PFSK-1 (cell line): ENCODE data around the gene ANHX.

ENCODE experiments used
- FOXP2 ChIP-seq: optimal IDR thresholded peaks from 2 replicates; pipeline ENCODE3; 2011; ENCODE audit warnings: borderline replicate concordance, control low read depth, inconsistent platforms; ENCODE audit not compliant: insufficient read depth; ENCODE audit errors: extremely low read length, extremely low read depth
- POLR2AphosphoS5 ChIP-seq: IDR thresholded peaks from 2 replicates; pipeline ENCODE4 v1.6.1; 2012; ENCODE audit warnings: low read depth, mild to moderate bottlenecking, control low read depth, low read length, moderate library complexity
- SIN3A ChIP-seq: IDR thresholded peaks from 2 replicates; pipeline ENCODE4 v1.6.1; 2012; ENCODE audit warnings: mild to moderate bottlenecking, low read length, moderate library complexity, borderline replicate concordance; ENCODE audit not compliant: insufficient read depth
- TAF1 ChIP-seq: IDR thresholded peaks from 2 replicates; pipeline ENCODE4 v1.6.1; 2012; ENCODE audit warnings: low read length, control low read depth, borderline replicate concordance; ENCODE audit not compliant: insufficient read depth
- TF ChIP-seq, protein P1 (sequence below), 2 experiments: IDR thresholded peaks; 2 replicates each; pipeline versions ENCODE4 v1.6.1 to v1.8.0; 2011 to 2012; ENCODE audit warnings: low read depth in 2 of 2, low read length in 2 of 2, control low read depth in 1 of 2, inconsistent platforms in 1 of 2, mild to moderate bottlenecking in 1 of 2, moderate library complexity in 1 of 2; ENCODE audit not compliant: insufficient read depth in 1 of 2

Gene ANHX

DNA sequence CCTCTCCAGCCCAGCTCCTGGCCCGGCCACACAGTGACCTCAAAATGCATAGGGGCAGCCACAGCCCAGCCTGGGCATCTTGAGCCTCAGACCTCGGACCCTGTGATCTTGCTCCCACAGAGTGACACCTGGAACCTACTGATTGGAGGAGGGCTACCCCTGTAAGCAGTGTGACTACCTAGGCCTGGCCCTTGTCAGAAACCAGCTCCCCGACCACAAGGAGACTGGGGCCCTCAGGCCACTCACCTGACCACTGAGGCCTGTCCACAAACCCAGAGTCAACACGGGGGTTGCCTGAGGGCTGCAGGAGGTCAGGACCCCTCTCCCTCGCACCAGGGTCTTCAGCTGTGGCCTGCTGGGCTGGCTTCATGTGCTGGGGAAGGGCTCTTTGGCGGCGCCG is 9.0 kb downstream of the ANHX start:
- TF ChIP-seq, protein P1, sequence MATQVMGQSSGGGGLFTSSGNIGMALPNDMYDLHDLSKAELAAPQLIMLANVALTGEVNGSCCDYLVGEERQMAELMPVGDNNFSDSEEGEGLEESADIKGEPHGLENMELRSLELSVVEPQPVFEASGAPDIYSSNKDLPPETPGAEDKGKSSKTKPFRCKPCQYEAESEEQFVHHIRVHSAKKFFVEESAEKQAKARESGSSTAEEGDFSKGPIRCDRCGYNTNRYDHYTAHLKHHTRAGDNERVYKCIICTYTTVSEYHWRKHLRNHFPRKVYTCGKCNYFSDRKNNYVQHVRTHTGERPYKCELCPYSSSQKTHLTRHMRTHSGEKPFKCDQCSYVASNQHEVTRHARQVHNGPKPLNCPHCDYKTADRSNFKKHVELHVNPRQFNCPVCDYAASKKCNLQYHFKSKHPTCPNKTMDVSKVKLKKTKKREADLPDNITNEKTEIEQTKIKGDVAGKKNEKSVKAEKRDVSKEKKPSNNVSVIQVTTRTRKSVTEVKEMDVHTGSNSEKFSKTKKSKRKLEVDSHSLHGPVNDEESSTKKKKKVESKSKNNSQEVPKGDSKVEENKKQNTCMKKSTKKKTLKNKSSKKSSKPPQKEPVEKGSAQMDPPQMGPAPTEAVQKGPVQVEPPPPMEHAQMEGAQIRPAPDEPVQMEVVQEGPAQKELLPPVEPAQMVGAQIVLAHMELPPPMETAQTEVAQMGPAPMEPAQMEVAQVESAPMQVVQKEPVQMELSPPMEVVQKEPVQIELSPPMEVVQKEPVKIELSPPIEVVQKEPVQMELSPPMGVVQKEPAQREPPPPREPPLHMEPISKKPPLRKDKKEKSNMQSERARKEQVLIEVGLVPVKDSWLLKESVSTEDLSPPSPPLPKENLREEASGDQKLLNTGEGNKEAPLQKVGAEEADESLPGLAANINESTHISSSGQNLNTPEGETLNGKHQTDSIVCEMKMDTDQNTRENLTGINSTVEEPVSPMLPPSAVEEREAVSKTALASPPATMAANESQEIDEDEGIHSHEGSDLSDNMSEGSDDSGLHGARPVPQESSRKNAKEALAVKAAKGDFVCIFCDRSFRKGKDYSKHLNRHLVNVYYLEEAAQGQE (IDR thresholded peaks at IDR 0.05; ENCODE audit: insufficient read depth in 1 of 2, low read depth in 2 of 2, low read length in 2 of 2): no peak
- no peak for TF ChIP-seq TAF1
- no peak for TF ChIP-seq SIN3A
- no peak for TF ChIP-seq FOXP2
- TF ChIP-seq POLR2AphosphoS5: no peak

DNA sequence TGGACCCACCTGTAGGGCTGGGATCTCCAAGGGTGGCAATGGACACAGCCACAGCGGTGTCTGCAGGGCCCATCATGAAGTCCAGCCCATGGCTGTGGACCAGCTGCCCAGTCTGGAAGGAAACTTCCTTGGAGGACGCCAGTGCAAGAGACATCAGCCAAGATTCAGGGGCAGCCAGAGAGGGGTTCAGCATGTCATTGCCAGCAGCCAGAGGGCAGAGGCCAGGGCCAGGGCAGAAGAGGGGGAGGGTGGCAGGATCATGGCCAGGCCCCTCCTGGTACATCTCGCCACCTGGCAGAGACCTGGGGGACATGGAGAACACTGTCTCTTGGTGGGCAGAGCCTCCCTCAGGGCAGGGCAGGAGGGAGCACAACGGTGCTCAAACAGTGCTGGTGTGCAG is 10.2 kb downstream of the ANHX start:
- TF ChIP-seq POLR2AphosphoS5: no peak
- TF ChIP-seq FOXP2: no peak
- no peak for TF ChIP-seq SIN3A
- TF ChIP-seq, protein P1 (IDR thresholded peaks at IDR 0.05; ENCODE audit: insufficient read depth in 1 of 2, low read depth in 2 of 2, low read length in 2 of 2): no peak
- no peak for TF ChIP-seq TAF1

- TF ChIP-seq FOXP2 (no peak), SIN3A (no peak), POLR2AphosphoS5 (no peak), TAF1 (no peak)
- TF ChIP-seq, protein P1 (IDR thresholded peaks at IDR 0.05; ENCODE audit: insufficient read depth in 1 of 2, low read depth in 2 of 2, low read length in 2 of 2): no peak
Observed at GRCh38 chr12:133222211-133222610, 13.5 kb downstream of the ANHX start.

- TF ChIP-seq, protein P1 (IDR thresholded peaks at IDR 0.05; ENCODE audit: insufficient read depth in 1 of 2, low read depth in 2 of 2, low read length in 2 of 2): no peak
- TF ChIP-seq POLR2AphosphoS5 (no peak), TAF1 (no peak), FOXP2 (no peak), SIN3A (no peak)
Observed at GRCh38 chr12:133221241-133221640, 14.4 kb downstream of the ANHX start.

DNA sequence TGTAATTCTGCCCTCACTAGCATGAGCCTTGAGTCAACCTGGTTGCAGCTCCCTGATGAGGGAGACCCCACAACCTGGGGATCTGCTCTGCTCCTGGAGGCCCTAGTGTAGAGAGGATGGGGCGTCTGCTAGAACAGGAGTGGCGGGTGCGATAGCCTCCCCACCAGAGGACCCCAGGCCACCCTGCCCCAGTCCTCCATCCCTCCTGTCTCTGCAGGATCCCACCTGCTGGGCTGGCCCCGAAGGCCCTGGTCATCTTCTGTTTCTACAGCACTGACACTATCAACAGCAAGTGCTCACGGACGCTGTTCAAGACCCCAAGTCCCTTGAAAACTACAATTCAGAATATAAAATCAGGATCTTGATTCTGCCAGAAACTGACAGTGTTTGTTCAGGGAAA is 15.2 kb downstream of the ANHX start:
- TF ChIP-seq, protein P1 (IDR thresholded peaks at IDR 0.05; ENCODE audit: insufficient read depth in 1 of 2, low read depth in 2 of 2, low read length in 2 of 2): no peak
- TF ChIP-seq POLR2AphosphoS5: no peak
- TF ChIP-seq FOXP2: no peak
- TF ChIP-seq TAF1: no peak
- no peak for TF ChIP-seq SIN3A
